Peyer's patch (tissue), 4 donors: ENCODE data around the gene SPRED3. TPM values are rescaled to one million over a fixed set of nuclear protein-coding genes. Genes with fewer than 3 reads are reported as not detected.
A peak's percentile ranks its signal among the peaks of the same experiment; 100 is the strongest.

Experiments used
- DNase-seq, 3 donors: peaks; one replicate each; pipeline ENCODE4 v3.0.0-alpha.2; 2017 to 2019
- H3K27ac ChIP-seq, 4 donors: fragments of 200-600 bp; sonication (generic); one replicate each; pipeline ENCODE4 v1.5.1; 2016 to 2019
- H3K27me3 ChIP-seq, 2 donors: fragments of 200-600 bp; sonication (generic); one replicate each; pipeline ENCODE4 v1.5.1; 2019
- H3K36me3 ChIP-seq, 3 donors: fragments of 200-600 bp; sonication (generic); one replicate each; pipeline ENCODE4 v1.5.1; 2016 to 2019
- H3K4me1 ChIP-seq, 4 donors: fragments of 200-600 bp; sonication (generic); one replicate each; pipeline ENCODE4 v1.5.1; 2016 to 2019
- H3K4me3 ChIP-seq, 4 donors: fragments of 200-600 bp; sonication (generic); 1 replicate in 3 of 4; 2 replicates in 1 of 4; pipeline ENCODE4 v1.5.1; 2016 to 2019; ENCODE audit warnings: mild to moderate bottlenecking in 1 of 4
- H3K9me3 ChIP-seq, 4 donors: fragments of 200-600 bp; sonication (generic); one replicate each; pipeline ENCODE4 v1.5.1; 2016 to 2019; ENCODE audit warnings: mild to moderate bottlenecking in 1 of 4
- POLR2A ChIP-seq, 2 donors: fragments of 450-650 bp; IDR thresholded peaks; one replicate each; pipeline ENCODE4 v1.5.1; 2017; ENCODE audit warnings: antibody characterized with exemption in 2 of 2, mild to moderate bottlenecking in 2 of 2, moderate library complexity in 2 of 2
- total RNA-seq, 4 donors: library from RNA; depleted of rRNA; stranded (reverse); fragments of >200 nt; gene quantifications; one replicate each; pipeline ENCODE4 v1.1.0, GENCODE V29; 2016
- TF ChIP-seq, protein P1 (sequence below), 6 experiments: fragments of 450-650 bp in 4 of 6; fragments of 200-600 bp in 2 of 6; sonication (generic) in 1 of 6; IDR thresholded peaks; one replicate each; pipeline ENCODE4 v1.5.1; 2017 to 2019; ENCODE audit warnings: antibody characterized with exemption in 6 of 6, mild to moderate bottlenecking in 3 of 6, moderate library complexity in 1 of 6

SPRED3 gene
- total RNA-seq, 4 donors from 2014 or later, result 0.88 to 5.9 (median 2.4) TPM; not detected in 1

DNA sequence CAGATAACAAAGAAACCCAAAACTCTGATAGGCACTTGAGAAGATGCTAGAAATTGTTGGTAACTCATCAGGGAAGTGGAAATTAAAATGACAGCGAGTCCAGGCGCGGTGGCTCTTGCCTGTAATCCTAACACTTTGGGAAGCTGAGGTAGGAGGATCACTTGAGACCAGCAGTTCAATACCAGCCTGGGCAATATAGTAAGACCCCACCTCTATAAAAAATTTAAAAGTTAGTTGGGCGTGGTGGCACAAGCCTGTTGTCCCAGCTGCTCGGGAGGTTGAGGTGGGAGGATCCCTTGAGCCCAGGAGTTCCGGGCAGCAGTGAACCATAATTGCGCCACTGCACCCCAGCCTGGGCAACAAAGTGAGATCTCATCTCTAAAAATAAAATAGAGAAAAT is 42.4 kb downstream of the SPRED3 start:
- Histone ChIP-seq H3K4me3 (no peak overlapping the region), H3K4me1 (peaks cover 0 to 8% (median 0%) of the 10 kb centered on the region in 4 donors), H3K27me3 (peaks cover 0 to 13% of the 10 kb centered on the region in 2 donors), H3K9me3 (no peaks in the 10 kb centered on the region), H3K36me3 (no peaks in the 10 kb centered on the region), H3K27ac (no peak overlapping the region)
- TF ChIP-seq, protein P1, sequence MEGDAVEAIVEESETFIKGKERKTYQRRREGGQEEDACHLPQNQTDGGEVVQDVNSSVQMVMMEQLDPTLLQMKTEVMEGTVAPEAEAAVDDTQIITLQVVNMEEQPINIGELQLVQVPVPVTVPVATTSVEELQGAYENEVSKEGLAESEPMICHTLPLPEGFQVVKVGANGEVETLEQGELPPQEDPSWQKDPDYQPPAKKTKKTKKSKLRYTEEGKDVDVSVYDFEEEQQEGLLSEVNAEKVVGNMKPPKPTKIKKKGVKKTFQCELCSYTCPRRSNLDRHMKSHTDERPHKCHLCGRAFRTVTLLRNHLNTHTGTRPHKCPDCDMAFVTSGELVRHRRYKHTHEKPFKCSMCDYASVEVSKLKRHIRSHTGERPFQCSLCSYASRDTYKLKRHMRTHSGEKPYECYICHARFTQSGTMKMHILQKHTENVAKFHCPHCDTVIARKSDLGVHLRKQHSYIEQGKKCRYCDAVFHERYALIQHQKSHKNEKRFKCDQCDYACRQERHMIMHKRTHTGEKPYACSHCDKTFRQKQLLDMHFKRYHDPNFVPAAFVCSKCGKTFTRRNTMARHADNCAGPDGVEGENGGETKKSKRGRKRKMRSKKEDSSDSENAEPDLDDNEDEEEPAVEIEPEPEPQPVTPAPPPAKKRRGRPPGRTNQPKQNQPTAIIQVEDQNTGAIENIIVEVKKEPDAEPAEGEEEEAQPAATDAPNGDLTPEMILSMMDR (IDR thresholded peaks at IDR 0.05), result no peak
- TF ChIP-seq POLR2A (IDR thresholded peaks at IDR 0.05), result no peak
- DNase-seq, result no peak

GRCh38 chr19:38433268-38433733 is 44.8 kb downstream of the SPRED3 start, which contains the start of gene RYR1:
RYR1 (plus strand) TSS chr19:38433691; CDS start chr19:38433830, 139 bp downstream.
- H3K4me3 ChIP-seq, result peak within 1 kb of the TSS in 2 of 4 donors; percentile 18 to 23
- TF ChIP-seq, protein P1 (IDR thresholded peaks at IDR 0.05), result no peak
- no peak for TF ChIP-seq POLR2A (IDR thresholded peaks at IDR 0.05)
- peak in 2 of 3 donors; percentile 48 to 77 for DNase-seq

DNA sequence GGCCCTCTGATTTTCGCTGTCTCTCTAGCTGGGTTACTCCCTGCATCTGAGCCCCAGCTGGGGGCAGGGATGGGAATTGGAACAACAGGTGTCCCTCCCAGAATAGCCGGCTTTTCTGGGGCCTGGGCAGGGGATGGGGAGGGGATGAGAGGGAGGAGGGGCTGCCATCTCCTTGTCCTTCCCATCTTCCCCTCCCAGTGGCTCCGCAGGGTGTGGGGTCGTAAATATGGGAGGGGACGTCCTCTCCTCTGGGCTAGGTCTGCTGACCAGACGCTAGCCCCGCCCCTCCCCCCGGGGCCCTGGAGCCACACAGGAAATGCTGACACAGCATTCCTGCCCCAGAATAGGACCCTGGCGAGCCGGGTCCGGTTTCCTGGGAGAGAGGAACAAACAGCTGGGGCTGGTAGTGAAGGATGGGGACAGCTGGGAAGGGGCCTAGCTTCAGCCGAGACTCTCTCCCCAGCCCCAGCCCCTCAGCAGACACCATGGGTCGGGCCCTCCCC is 46.1 kb downstream of the SPRED3 start:
- Histone ChIP-seq H3K4me3 (no peak overlapping the region), H3K9me3 (no peaks in the 10 kb centered on the region), H3K27me3 (peaks cover 0 to 13% of the 10 kb centered on the region in 2 donors), H3K4me1 (no peaks in the 10 kb centered on the region), H3K36me3 (no peaks in the 10 kb centered on the region), H3K27ac (no peak overlapping the region)
- no peak for DNase-seq
- TF ChIP-seq POLR2A (IDR thresholded peaks at IDR 0.05), result no peak
- TF ChIP-seq, protein P1 (IDR thresholded peaks at IDR 0.05), result no peak

More at GRCh38 chr19:38433268-38433733, 44.8 kb downstream of the SPRED3 start, which contains the start of gene RYR1:
- peaks cover 0 to 13% of the 10 kb centered on the region in 2 donors for H3K27me3 ChIP-seq
- no peaks in the 10 kb centered on the region for H3K4me1 ChIP-seq
- no peak within 1 kb of the TSS for H3K27ac ChIP-seq
- no peaks in the 10 kb centered on the region for H3K36me3 ChIP-seq
- H3K9me3 ChIP-seq, result no peaks in the 10 kb centered on the region

DNA sequence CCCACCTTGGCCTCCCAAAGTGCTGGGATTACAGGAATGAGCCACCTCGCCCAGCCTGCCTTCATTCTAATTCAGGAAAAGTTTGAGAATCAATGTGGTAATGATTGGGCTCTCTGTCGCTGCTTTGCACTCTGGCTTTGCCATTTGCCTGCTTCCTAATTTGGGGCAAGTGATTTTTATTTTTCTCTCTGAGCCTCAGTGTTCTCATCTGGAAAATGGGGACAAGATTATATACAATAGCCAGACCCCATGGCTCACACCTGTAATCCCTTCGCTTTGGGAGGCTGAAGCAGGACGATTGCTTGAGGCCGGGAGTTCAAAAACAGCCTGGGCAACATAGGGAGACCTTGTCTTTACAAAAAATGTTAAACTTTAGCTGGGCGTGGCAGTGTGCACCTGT is 48.8 kb downstream of the SPRED3 start:
- no peak overlapping the region for H3K27ac ChIP-seq
- no peaks in the 10 kb centered on the region for H3K36me3 ChIP-seq
- no peak for TF ChIP-seq POLR2A (IDR thresholded peaks at IDR 0.05)
- TF ChIP-seq, protein P1 (IDR thresholded peaks at IDR 0.05), result no peak
- peaks cover 0 to 13% of the 10 kb centered on the region in 2 donors for H3K27me3 ChIP-seq
- no peak overlapping the region for H3K4me3 ChIP-seq
- DNase-seq, result no peak
- H3K9me3 ChIP-seq, result no peaks in the 10 kb centered on the region
- no peaks in the 10 kb centered on the region for H3K4me1 ChIP-seq

DNA sequence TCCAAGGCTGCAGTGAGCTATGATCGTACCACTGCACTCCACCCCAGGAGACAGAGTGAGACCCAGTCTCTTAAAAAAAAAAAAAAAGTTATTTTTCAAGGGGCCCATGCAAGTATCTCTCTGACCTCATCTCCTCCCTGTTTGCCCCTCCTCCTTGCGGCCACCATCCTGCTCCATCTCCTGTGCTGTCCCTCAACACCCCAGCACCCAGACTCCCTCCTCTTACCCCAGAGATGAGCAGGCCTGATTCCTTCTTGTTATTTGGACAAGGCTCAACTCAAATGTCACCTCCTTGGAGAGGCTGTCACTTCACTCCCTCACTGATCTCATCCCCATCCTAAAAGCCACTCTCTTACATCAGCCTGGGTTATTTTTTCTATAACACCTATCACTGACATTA is 49.4 kb downstream of the SPRED3 start:
- Histone ChIP-seq H3K27me3 (peaks cover 0 to 13% of the 10 kb centered on the region in 2 donors), H3K9me3 (no peaks in the 10 kb centered on the region), H3K4me3 (no peak overlapping the region), H3K36me3 (no peaks in the 10 kb centered on the region), H3K27ac (no peak overlapping the region), H3K4me1 (no peaks in the 10 kb centered on the region)
- no peak for DNase-seq
- TF ChIP-seq POLR2A (IDR thresholded peaks at IDR 0.05), result no peak
- TF ChIP-seq, protein P1 (IDR thresholded peaks at IDR 0.05), result no peak
